SK-N-SH (cell line): ENCODE results near the gene METAP1. TPM values are rescaled to one million over a fixed set of nuclear protein-coding genes. Genes with fewer than 3 reads are reported as not detected.
A peak's percentile ranks its signal among the peaks of the same experiment; 100 is the strongest.

Source experiments
- CTCF ChIA-PET: fragments of 300-600, 350-600 bp; formaldehyde crosslinking; extraction: SDS; loops from one replicate; lab custom pipeline; 2021; lab: Yijun Ruan, JAX
- POLR2A ChIA-PET: fragments of 350-600 bp; sonication (Branson Sonifier 250); formaldehyde crosslinking; extraction: SDS; loops from one replicate; lab custom pipeline; 2020; ENCODE audit warnings: antibody characterized with exemption, inconsistent platforms; lab: Yijun Ruan, JAX
- DNase-seq: peaks from one replicate; pipeline ENCODE4 v3.0.0; 2012
- H2AFZ ChIP-seq: fragments of 200-600 bp; sonication (generic); 2 replicates; pipeline ENCODE4 v1.8.1; 2016; ENCODE audit warnings: antibody characterized with exemption, mild to moderate bottlenecking, low read depth
- H3F3A ChIP-seq: fragments of 200-600 bp; sonication (generic); replicated peaks from 2 replicates; pipeline ENCODE3; 2016; ENCODE audit warnings: antibody characterized with exemption, mild to moderate bottlenecking; ENCODE audit not compliant: insufficient read depth
- H3K27ac ChIP-seq, 2 experiments: fragments of 200-500 bp in 1 of 2; fragments of 200-600 bp in 1 of 2; sonication (Bioruptor generic) in 1 of 2; sonication (generic), shearing (Covaris generic) in 1 of 2; 2 replicates each; pipeline versions ENCODE4 v1.5.1 to v1.6.1; 2014 to 2016; ENCODE audit warnings: low read depth in 2 of 2, inconsistent platforms in 1 of 2, low read length in 1 of 2, mild to moderate bottlenecking in 1 of 2, mixed read lengths in 1 of 2
- H3K27me3 ChIP-seq: fragments of 200-600 bp; sonication (generic), shearing (Covaris generic); 2 replicates; pipeline ENCODE4 v1.6.1; 2016; ENCODE audit warnings: mixed run types; ENCODE audit not compliant: insufficient read depth
- H3K36me3 ChIP-seq, 2 experiments: fragments of 200-500 bp in 1 of 2; fragments of 200-600 bp in 1 of 2; sonication (Bioruptor generic) in 1 of 2; sonication (generic) in 1 of 2; replicated peaks in 1 of 2; 2 replicates each; pipeline versions ENCODE3 to v1.5.1; 2014 to 2016; ENCODE audit warnings: low read length in 1 of 2, mild to moderate bottlenecking in 1 of 2; ENCODE audit not compliant: insufficient read depth in 2 of 2, control insufficient read depth in 1 of 2
- H3K4me1 ChIP-seq, 2 experiments: fragments of 200-500 bp in 1 of 2; fragments of 200-600 bp in 1 of 2; sonication (Bioruptor generic) in 1 of 2; sonication (generic), shearing (Covaris generic) in 1 of 2; 2 replicates each; pipeline versions ENCODE4 v1.5.1 to v1.6.1; 2014 to 2016; ENCODE audit warnings: low read depth in 1 of 2, low read length in 1 of 2, mixed run types in 1 of 2; ENCODE audit not compliant: insufficient read depth in 2 of 2, control insufficient read depth in 1 of 2
- H3K4me2 ChIP-seq: fragments of 200-600 bp; sonication (generic), shearing (Covaris generic); 2 replicates; pipeline ENCODE4 v1.6.1; 2017; ENCODE audit warnings: mixed run types
- H3K4me3 ChIP-seq, 2 experiments: fragments of 200-500 bp in 1 of 2; fragments of 200-600 bp in 1 of 2; sonication (Bioruptor generic) in 1 of 2; sonication (generic), shearing (Covaris generic) in 1 of 2; 2 replicates each; pipeline versions ENCODE4 v1.5.1 to v1.8.1; 2014 to 2016; ENCODE audit warnings: low read depth in 2 of 2, inconsistent platforms in 1 of 2, low read length in 1 of 2, mild to moderate bottlenecking in 1 of 2, mixed read lengths in 1 of 2, moderate library complexity in 1 of 2
- H3K79me2 ChIP-seq: fragments of 200-600 bp; sonication (generic); 2 replicates; pipeline ENCODE4 v1.8.1; 2017; ENCODE audit warnings: mild to moderate bottlenecking; ENCODE audit not compliant: insufficient read depth
- H3K9ac ChIP-seq: fragments of 200-600 bp; sonication (generic); 2 replicates; pipeline ENCODE4 v1.6.1; 2017; ENCODE audit warnings: mixed run types
- H3K9me2 ChIP-seq: fragments of 200-600 bp; sonication (generic); 2 replicates; pipeline ENCODE4 v1.6.1; 2017; ENCODE audit warnings: mixed run types
- H3K9me3 ChIP-seq: fragments of 200-600 bp; sonication (generic); 2 replicates; pipeline ENCODE4 v1.6.1; 2017; ENCODE audit warnings: mixed run types, mild to moderate bottlenecking, moderate library complexity
- H4K20me1 ChIP-seq: fragments of 200-600 bp; sonication (generic); 2 replicates; pipeline ENCODE4 v1.6.1; 2017; ENCODE audit warnings: mild to moderate bottlenecking, mixed run types; ENCODE audit not compliant: insufficient read depth
- CHD2 ChIP-seq: fragments of 150-350 bp; IDR thresholded peaks from 2 replicates; pipeline ENCODE4 v1.6.1; 2018; ENCODE audit warnings: low read length; ENCODE audit not compliant: partially characterized antibody
- EP300 ChIP-seq, 2 experiments: IDR thresholded peaks; 2 replicates each; pipeline versions ENCODE4 v1.4.0 to v1.6.1; 2012; ENCODE audit warnings: borderline replicate concordance in 1 of 2, low read depth in 1 of 2, low read length in 1 of 2
- FOSL2 ChIP-seq: IDR thresholded peaks from 2 replicates; pipeline ENCODE4 v1.4.0; 2012; ENCODE audit warnings: low read depth, mild to moderate bottlenecking, moderate library complexity, borderline replicate concordance
- FOXM1 ChIP-seq: IDR thresholded peaks from 2 replicates; pipeline ENCODE4 v1.4.0; 2012; ENCODE audit warnings: low read depth, mild to moderate bottlenecking
- GABPA ChIP-seq: IDR thresholded peaks from 2 replicates; pipeline ENCODE4 v1.4.0; 2012; ENCODE audit warnings: low read depth, mild to moderate bottlenecking
- IRF3 ChIP-seq: fragments of 150-350 bp; IDR thresholded peaks from 2 replicates; pipeline ENCODE4 v1.6.1; 2016; ENCODE audit warnings: mild to moderate bottlenecking, low read depth, low read length
- JUND ChIP-seq: IDR thresholded peaks from 2 replicates; pipeline ENCODE4 v1.4.0; 2012
- MAX ChIP-seq: IDR thresholded peaks from 2 replicates; pipeline ENCODE4 v1.4.0; 2012; ENCODE audit warnings: low read depth
- NFIC ChIP-seq: IDR thresholded peaks from 2 replicates; pipeline ENCODE4 v1.4.0; 2012; ENCODE audit warnings: borderline replicate concordance
- PBX3 ChIP-seq: IDR thresholded peaks from 2 replicates; pipeline ENCODE4; 2012
- POLR2AphosphoS5 ChIP-seq: IDR thresholded peaks from 2 replicates; pipeline ENCODE4 v1.6.1; 2012; ENCODE audit warnings: low read depth, low read length
- RAD21 ChIP-seq: IDR thresholded peaks from 2 replicates; pipeline ENCODE4 v1.6.1; 2012; ENCODE audit warnings: mild to moderate bottlenecking, low read length
- RCOR1 ChIP-seq: fragments of 150-350 bp; IDR thresholded peaks from 2 replicates; pipeline ENCODE4 v1.6.1; 2017; ENCODE audit warnings: antibody characterized with exemption, low read length
- REST ChIP-seq: IDR thresholded peaks from 2 replicates; pipeline ENCODE4 v1.6.1; 2012; ENCODE audit warnings: mild to moderate bottlenecking, low read depth, low read length, moderate library complexity
- RFX5 ChIP-seq: IDR thresholded peaks from 2 replicates; pipeline ENCODE4 v1.6.1; 2012; ENCODE audit warnings: mild to moderate bottlenecking, improper control_type of control experiment, low read length
- TAF1 ChIP-seq: IDR thresholded peaks from 2 replicates; pipeline ENCODE4 v1.6.1; 2012; ENCODE audit warnings: low read depth, mild to moderate bottlenecking, low read length, moderate library complexity, borderline replicate concordance
- TEAD4 ChIP-seq: IDR thresholded peaks from 2 replicates; pipeline ENCODE4 v1.4.0; 2012; ENCODE audit warnings: mild to moderate bottlenecking, borderline replicate concordance; ENCODE audit not compliant: insufficient read depth
- YY1 ChIP-seq: IDR thresholded peaks from 2 replicates; pipeline ENCODE4 v1.4.0; 2012; ENCODE audit warnings: low read depth, mild to moderate bottlenecking
- ZBTB33 ChIP-seq: IDR thresholded peaks from 2 replicates; pipeline ENCODE4 v1.4.0; 2012; ENCODE audit warnings: low read depth, borderline replicate concordance
- WGBS: methylation state at CpG from one replicate; pipeline ENCODE4 v1.1.6; 2017; ENCODE audit warnings: low lambda C conversion rate; 5-methylcytosine and 5-hydroxymethylcytosine counted together
- polyA plus RNA-seq, 3 experiments: library from polyadenylated mRNA; depleted of rRNA; stranded (reverse); fragments of >200 nt; gene quantifications; 2 replicates each; pipeline ENCODE4 v1.2.3, GENCODE V29; 2012

METAP1 gene
- polyA plus RNA-seq, 1 of the 3 experiments (the other 2 are of a cell fraction): 41.0 TPM

GRCh38 chr4:99061048-99061700 is 65.7 kb downstream of the METAP1 start:
- H3K4me3 ChIP-seq: no peak overlapping the region
- H3F3A ChIP-seq: peaks cover 29% of the 10 kb centered on the region
- no peaks in the 10 kb centered on the region for H3K9me2 ChIP-seq
- H4K20me1 ChIP-seq: no peaks in the 10 kb centered on the region
- ChIA-PET POLR2A (no interaction called here), CTCF (no interaction called here)
- H3K27me3 ChIP-seq: no peaks in the 10 kb centered on the region
- H3K79me2 ChIP-seq: peaks cover 10% of the 10 kb centered on the region; the same call in 1 of the 2 replicates
- DNase-seq: no peak
- H3K4me2 ChIP-seq: no peak overlapping the region
- H3K9me3 ChIP-seq: no peaks in the 10 kb centered on the region
- TF ChIP-seq IRF3 (no peak), REST (no peak), FOXM1 (no peak), MAX (no peak), ZBTB33 (no peak), RAD21 (no peak), YY1 (no peak), FOSL2 (no peak), POLR2AphosphoS5 (no peak), RFX5 (no peak), TAF1 (no peak), EP300 (IDR thresholded peaks at IDR 0.05; ENCODE audit: borderline replicate concordance in 1 of 2, low read depth in 1 of 2, low read length in 1 of 2) (no peak), CHD2 (no peak), TEAD4 (no peak), GABPA (no peak), PBX3 (no peak), RCOR1 (no peak), JUND (no peak), NFIC (no peak)
- H3K9ac ChIP-seq: no peak overlapping the region
- peaks cover 41 to 46% of the 10 kb centered on the region in 2 experiments for H3K36me3 ChIP-seq
- H3K27ac ChIP-seq: peak overlapping the region; percentile 39 to 89; a peak in 3 of 4 replicates
- H3K4me1 ChIP-seq: peaks cover 2 to 4% of the 10 kb centered on the region in 2 experiments; a peak in 2 of 4 replicates
- no peak overlapping the region for H2AFZ ChIP-seq
- 99% methylated on average over 8 of the region's 8 CpGs for WGBS
